ENCODE data around the gene CD247.

GRCh38 chr1:167492481-167492910 lies 25.8 kb downstream of the CD247 start:
- no peak for TF ChIP-seq POLR2A (IDR thresholded peaks at IDR 0.05; ENCODE audit: low read length)
- no peak for TF ChIP-seq GATA1 (IDR thresholded peaks at IDR 0.05; ENCODE audit: low read depth, low read length)

Data from erythroblast (primary cell).